GM19324 (cell line): ENCODE measurements around the gene CYP1A1.

ENCODE experiments used
- ATAC-seq: cut with Tn5 transposase; IDR thresholded peaks from one replicate; pipeline ENCODE4 v1.9.1; 2021; ENCODE audit warnings: mild to moderate bottlenecking, moderate library complexity; ENCODE audit not compliant: unreplicated experiment, low FRiP score

The CYP1A1 gene

GRCh38 chr15:74696398-74696729 is 29.0 kb downstream of the CYP1A1 start:
- ATAC-seq = no peak

DNA sequence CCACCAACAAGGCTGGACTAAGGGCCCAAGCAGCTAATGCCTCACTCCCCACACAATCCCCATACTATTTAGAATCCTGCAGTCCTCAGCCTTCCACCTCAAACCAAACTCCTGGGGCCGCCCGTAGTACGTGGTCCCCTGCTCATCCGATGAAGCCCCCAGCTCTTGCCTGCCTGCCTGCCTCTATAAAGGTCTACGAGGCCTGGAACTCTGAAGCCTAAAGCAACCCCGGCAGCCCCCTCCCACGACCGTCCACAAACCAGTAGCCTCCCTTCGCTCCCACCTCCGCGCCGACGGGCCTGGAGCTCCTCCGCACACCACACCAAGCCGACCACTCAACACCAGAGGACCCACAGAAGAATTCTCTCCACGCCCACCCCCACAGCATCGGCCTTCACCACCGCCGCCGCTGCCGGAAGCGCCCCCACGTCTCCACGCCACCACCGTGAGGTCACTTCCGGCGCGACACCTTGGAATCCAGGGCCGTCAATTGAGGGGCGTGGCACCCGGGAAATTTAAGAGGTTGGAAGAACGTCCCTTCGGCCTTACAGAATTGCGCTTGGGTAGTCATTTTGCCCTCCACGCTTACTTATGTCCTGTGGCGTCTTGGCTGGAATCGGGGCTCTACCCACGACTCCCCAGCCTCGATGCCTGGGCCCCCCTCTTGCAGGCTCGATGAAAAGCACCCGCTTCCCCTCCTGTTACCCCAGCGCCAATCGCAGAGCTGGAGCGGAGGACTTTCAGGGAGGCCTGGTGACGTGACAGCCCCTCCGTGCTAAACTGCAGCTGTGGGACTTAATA is 29.5 kb downstream of the CYP1A1 start, which contains the start of gene EDC3:
Gene EDC3, minus strand, starts transcription at position 428 of the 801 bp plus-strand sequence. CDS start 20,900 bp downstream, outside the sequence.
- peak; percentile 86 for ATAC-seq

DNA sequence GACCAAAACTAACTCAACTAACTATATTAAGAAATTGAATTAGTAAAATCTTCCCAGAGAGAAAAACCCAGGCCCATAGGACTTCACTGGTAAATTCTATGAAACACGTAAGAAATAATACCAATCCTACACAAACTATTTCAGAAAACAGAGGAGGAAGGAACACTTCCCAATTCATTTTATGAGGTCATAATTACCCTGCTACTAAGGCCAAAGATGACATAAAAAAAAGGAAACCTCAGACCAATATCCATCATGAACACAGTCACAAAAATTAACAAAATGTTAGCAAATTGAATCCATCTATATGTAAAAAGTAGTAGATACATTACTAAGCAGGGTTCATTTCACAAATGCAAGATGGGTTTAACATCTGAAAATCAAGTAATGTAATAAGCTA is 33.0 kb downstream of the CYP1A1 start:
- ATAC-seq = no peak

GRCh38 chr15:74683758-74684157 is 41.6 kb downstream of the CYP1A1 start:
- no peak for ATAC-seq

GRCh38 chr15:74682954-74683353 is 42.4 kb downstream of the CYP1A1 start:
- ATAC-seq = no peak

GRCh38 chr15:74680456-74680855 is 44.9 kb downstream of the CYP1A1 start:
- ATAC-seq = no peak

- no peak for ATAC-seq
These were observed 48.5 kb downstream of the CYP1A1 start for GRCh38 chr15:74676801-74677200.

DNA sequence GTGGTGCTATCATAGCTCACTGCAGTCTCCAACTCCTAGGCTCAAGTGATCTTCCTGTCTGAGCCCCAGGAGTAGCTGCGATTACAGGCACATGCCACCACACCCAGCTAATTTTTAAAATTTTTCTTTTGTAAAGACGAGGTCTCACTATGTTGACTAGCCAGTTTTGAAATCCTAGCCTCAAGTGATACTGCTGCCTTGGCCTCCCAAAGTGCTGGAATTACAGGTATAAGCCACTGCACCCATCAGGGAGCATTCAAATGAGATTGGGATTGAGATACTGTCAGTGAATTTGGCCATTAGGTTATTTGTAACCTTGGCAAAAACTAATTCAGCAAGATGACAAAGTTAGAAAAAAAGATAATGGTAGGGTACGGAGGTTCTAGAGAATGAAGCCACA is 51.2 kb downstream of the CYP1A1 start:
- ATAC-seq = no peak

DNA sequence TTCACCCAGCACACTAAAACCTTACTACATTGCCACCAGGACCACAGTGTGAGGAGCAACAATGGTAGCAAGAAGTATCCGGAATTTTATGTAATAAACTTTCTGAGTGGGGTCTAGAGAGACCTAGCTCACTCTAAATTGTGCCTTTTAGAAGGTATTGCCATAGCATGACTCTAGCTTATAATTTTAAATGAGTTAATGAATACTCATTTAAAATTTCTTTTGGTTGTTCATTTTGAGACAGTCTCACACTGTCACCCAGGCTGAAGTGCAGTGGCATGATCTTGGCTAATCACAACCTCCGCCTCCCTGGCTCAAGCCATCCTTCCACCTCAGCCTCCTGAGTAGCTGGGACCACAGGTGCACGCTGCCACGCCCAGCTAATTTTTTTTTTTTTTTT is 55.7 kb downstream of the CYP1A1 start:
- no peak for ATAC-seq
